ENCODE results near the gene TBC1D16.

Gene TBC1D16

DNA sequence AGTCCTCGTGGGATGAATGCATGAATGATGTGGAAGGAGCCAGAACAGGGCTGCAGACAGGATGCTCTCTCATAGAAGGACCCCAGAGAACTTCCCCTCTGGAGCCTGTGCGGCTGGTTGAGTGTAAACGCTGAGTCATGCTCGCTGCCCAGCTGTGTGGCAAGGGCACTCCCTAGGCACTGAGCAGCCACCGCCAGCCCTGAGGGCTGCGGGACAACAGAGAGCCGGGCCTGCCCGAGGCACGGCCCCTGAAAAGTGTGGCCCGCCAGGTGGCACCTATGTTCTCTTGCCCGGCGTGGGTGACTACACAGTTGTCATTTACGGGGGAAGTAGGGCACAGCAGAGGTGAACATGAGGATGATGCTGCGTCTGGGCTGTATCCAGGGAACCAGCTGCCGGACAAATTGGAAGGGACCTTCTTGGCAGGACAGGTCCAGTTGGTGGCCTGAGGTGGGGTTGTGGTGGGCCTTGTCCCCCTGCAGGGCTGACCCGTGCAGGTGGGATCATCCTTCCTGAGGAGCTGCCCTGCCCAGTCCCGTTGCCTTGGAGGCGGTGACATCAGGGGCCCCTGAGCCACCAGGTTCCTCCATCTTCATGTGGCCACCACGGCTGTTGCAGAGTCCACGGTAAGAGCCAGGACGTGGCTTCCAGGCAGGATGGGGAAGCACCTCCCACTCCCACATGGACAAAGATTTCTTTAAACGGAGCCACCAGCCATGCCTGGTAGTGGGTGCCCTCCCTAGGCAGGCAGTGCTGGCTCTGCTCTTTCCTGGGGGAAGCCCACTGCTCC, 101.6 kb downstream of the TBC1D16 start:
- DNase-seq (ENCODE audit: low read depth): peak; percentile 21
- H3K4me3 ChIP-seq (ENCODE audit: low read depth, low read length): no peak overlapping the region
- TF ChIP-seq, protein P1, sequence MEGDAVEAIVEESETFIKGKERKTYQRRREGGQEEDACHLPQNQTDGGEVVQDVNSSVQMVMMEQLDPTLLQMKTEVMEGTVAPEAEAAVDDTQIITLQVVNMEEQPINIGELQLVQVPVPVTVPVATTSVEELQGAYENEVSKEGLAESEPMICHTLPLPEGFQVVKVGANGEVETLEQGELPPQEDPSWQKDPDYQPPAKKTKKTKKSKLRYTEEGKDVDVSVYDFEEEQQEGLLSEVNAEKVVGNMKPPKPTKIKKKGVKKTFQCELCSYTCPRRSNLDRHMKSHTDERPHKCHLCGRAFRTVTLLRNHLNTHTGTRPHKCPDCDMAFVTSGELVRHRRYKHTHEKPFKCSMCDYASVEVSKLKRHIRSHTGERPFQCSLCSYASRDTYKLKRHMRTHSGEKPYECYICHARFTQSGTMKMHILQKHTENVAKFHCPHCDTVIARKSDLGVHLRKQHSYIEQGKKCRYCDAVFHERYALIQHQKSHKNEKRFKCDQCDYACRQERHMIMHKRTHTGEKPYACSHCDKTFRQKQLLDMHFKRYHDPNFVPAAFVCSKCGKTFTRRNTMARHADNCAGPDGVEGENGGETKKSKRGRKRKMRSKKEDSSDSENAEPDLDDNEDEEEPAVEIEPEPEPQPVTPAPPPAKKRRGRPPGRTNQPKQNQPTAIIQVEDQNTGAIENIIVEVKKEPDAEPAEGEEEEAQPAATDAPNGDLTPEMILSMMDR (IDR thresholded peaks at IDR 0.05; ENCODE audit: insufficient read depth, low read depth, low read length, missing control alignments): no peak

GRCh38 chr17:79932451-79933306, 103.0 kb downstream of the TBC1D16 start:
- H3K4me3 ChIP-seq (ENCODE audit: low read depth, low read length): no peak overlapping the region
- TF ChIP-seq, protein P1 (IDR thresholded peaks at IDR 0.05; ENCODE audit: insufficient read depth, low read depth, low read length, missing control alignments): no peak
- DNase-seq (ENCODE audit: low read depth): no peak

DNA sequence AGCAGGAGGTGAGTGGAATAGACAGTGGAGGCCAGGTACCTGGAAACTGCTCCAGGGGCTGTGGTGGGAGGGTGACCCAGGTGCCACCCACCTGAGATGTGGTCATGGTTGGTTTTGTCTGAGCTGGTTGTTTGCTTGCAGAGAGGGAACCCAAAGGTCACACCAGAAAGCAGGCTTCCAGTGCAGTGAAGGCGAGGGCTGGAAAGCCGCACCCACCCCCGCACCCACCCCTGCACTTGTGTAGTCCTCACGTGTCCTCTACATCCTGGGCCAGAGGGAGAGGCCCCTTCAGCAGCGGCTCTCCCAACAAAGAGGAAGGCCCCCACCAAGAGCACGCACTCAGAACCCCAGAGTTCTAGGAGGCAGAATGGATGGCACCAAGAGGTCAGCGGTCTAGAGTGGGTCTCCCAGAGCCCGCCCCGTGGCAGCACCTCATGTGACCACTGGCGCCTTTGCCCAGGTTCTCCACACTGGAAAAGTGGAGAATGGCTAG, 103.8 kb downstream of the TBC1D16 start:
- TF ChIP-seq, protein P1 (IDR thresholded peaks at IDR 0.05; ENCODE audit: insufficient read depth, low read depth, low read length, missing control alignments): no peak
- no peak overlapping the region for H3K4me3 ChIP-seq (ENCODE audit: low read depth, low read length)
- DNase-seq (ENCODE audit: low read depth): no peak

GRCh38 chr17:79930877-79931816, 104.5 kb downstream of the TBC1D16 start:
- no peak overlapping the region for H3K4me3 ChIP-seq (ENCODE audit: low read depth, low read length)
- peak; percentile 56 for DNase-seq (ENCODE audit: low read depth)

GRCh38 chr17:79930062-79930876, 105.4 kb downstream of the TBC1D16 start:
- no peak overlapping the region for H3K4me3 ChIP-seq (ENCODE audit: low read depth, low read length)
- TF ChIP-seq, protein P1 (IDR thresholded peaks at IDR 0.05; ENCODE audit: insufficient read depth, low read depth, low read length, missing control alignments): no peak
- DNase-seq (ENCODE audit: low read depth): no peak

More at GRCh38 chr17:79930877-79931816, 104.5 kb downstream of the TBC1D16 start:
- TF ChIP-seq, protein P1 (IDR thresholded peaks at IDR 0.05; ENCODE audit: insufficient read depth, low read depth, low read length, missing control alignments): no peak
